Stimulated activated effector memory CD8-positive, alpha-beta T cell treated with anti-CD3 and anti-CD28 coated beads, Interleukin-12 subunit alpha, Interleukin-12 subunit beta, amount 100 ng/mL, for 72 hours (primary cell): ENCODE data around the gene TSPOAP1.

Source experiments
- ATAC-seq: fragments of 150-1000 bp; cut with Tn5 transposase; 2 replicates; pipeline ENCODE4 v1.10.0; 2021
- DNase-seq, 2 donors: peaks; one replicate each; pipeline ENCODE4 v3.0.0; 2021 to 2022; ENCODE audit warnings: low spot score in 2 of 2
- H3K27ac Mint-ChIP-seq: one replicate; pipeline ENCODE4 v1.8.0; 2022; ENCODE audit warnings: mild to moderate bottlenecking, mixed read lengths
- H3K36me3 Mint-ChIP-seq: one replicate; pipeline ENCODE4 v1.8.0; 2022; ENCODE audit warnings: mild to moderate bottlenecking, mixed read lengths
- H3K4me1 Mint-ChIP-seq: one replicate; pipeline ENCODE4 v1.8.0; 2022; ENCODE audit warnings: mixed read lengths
- H3K4me3 Mint-ChIP-seq: one replicate; pipeline ENCODE4 v1.8.0; 2022; ENCODE audit warnings: mild to moderate bottlenecking, mixed read lengths
- H3K9me3 Mint-ChIP-seq: one replicate; pipeline ENCODE4 v1.8.0; 2022; ENCODE audit warnings: mixed read lengths

TSPOAP1 gene

GRCh38 chr17:58311429-58311894 is 17.1 kb downstream of the TSPOAP1 start:
- no peak overlapping the region for H3K27ac Mint-ChIP-seq
- peaks cover 37% of the 10 kb centered on the region for H3K36me3 Mint-ChIP-seq
- ATAC-seq (no peak), DNase-seq (peak in 1 of 2 donors; percentile 40)
- no peaks in the 10 kb centered on the region for H3K9me3 Mint-ChIP-seq
- no peak overlapping the region for H3K4me3 Mint-ChIP-seq
- no peaks in the 10 kb centered on the region for H3K4me1 Mint-ChIP-seq

GRCh38 chr17:58310511-58311428 is 17.8 kb downstream of the TSPOAP1 start:
- ATAC-seq, result no peak

GRCh38 chr17:58309918-58310259 is 18.7 kb downstream of the TSPOAP1 start:
- H3K4me1 Mint-ChIP-seq, result no peaks in the 10 kb centered on the region
- no peak overlapping the region for H3K27ac Mint-ChIP-seq
- no peaks in the 10 kb centered on the region for H3K9me3 Mint-ChIP-seq
- H3K36me3 Mint-ChIP-seq, result peaks cover 29% of the 10 kb centered on the region
- ATAC-seq (no peak), DNase-seq (peak in 1 of 2 donors; percentile 40)
- no peak overlapping the region for H3K4me3 Mint-ChIP-seq

More at GRCh38 chr17:58310511-58311428, 17.8 kb downstream of the TSPOAP1 start:
- Mint-ChIP-seq H3K4me3 (no peak overlapping the region), H3K4me1 (no peaks in the 10 kb centered on the region), H3K27ac (no peak overlapping the region), H3K9me3 (no peaks in the 10 kb centered on the region), H3K36me3 (peaks cover 37% of the 10 kb centered on the region)
- peak in 1 of 2 donors; percentile 43 for DNase-seq

- H3K4me1 Mint-ChIP-seq, result no peaks in the 10 kb centered on the region
- DNase-seq (peak in 1 of 2 donors; percentile 42), ATAC-seq (no peak)
- no peak overlapping the region for H3K4me3 Mint-ChIP-seq
- no peaks in the 10 kb centered on the region for H3K9me3 Mint-ChIP-seq
- peaks cover 23% of the 10 kb centered on the region for H3K36me3 Mint-ChIP-seq
- no peak overlapping the region for H3K27ac Mint-ChIP-seq
Measured at GRCh38 chr17:58308985-58309917, 19.3 kb downstream of the TSPOAP1 start.

GRCh38 chr17:58308173-58308984 is 20.2 kb downstream of the TSPOAP1 start:
- Mint-ChIP-seq H3K27ac (peak overlapping the region; percentile 56), H3K4me3 (no peak overlapping the region), H3K9me3 (no peaks in the 10 kb centered on the region), H3K36me3 (peaks cover 14% of the 10 kb centered on the region), H3K4me1 (no peaks in the 10 kb centered on the region)
- ATAC-seq, result no peak
- peak in 1 of 2 donors; percentile 47 for DNase-seq

- no peak overlapping the region for H3K4me3 Mint-ChIP-seq
- H3K27ac Mint-ChIP-seq, result peak overlapping the region; percentile 56
Measured at GRCh38 chr17:58307468-58308172, 21.0 kb downstream of the TSPOAP1 start.

GRCh38 chr17:58306131-58306951 is 22.3 kb downstream of the TSPOAP1 start:
- peaks cover 14% of the 10 kb centered on the region for H3K36me3 Mint-ChIP-seq
- peak overlapping the region; percentile 56 for H3K27ac Mint-ChIP-seq
- no peak for DNase-seq
- no peak for ATAC-seq
- no peaks in the 10 kb centered on the region for H3K4me1 Mint-ChIP-seq
- H3K4me3 Mint-ChIP-seq, result no peak overlapping the region
- no peaks in the 10 kb centered on the region for H3K9me3 Mint-ChIP-seq

More at GRCh38 chr17:58307468-58308172, 21.0 kb downstream of the TSPOAP1 start:
- ATAC-seq, result no peak
- Mint-ChIP-seq H3K9me3 (no peaks in the 10 kb centered on the region), H3K36me3 (peaks cover 14% of the 10 kb centered on the region), H3K4me1 (no peaks in the 10 kb centered on the region)
- DNase-seq, result peak in 1 of 2 donors; percentile 41

- DNase-seq (no peak), ATAC-seq (no peak)
- H3K4me1 Mint-ChIP-seq, result no peaks in the 10 kb centered on the region
- peaks cover 14% of the 10 kb centered on the region for H3K36me3 Mint-ChIP-seq
- H3K27ac Mint-ChIP-seq, result no peak overlapping the region
- H3K4me3 Mint-ChIP-seq, result no peak overlapping the region
- no peaks in the 10 kb centered on the region for H3K9me3 Mint-ChIP-seq
Measured at GRCh38 chr17:58305626-58306025, 23.0 kb downstream of the TSPOAP1 start.

- H3K4me3 Mint-ChIP-seq, result no peak overlapping the region
- peaks cover 7% of the 10 kb centered on the region for H3K36me3 Mint-ChIP-seq
- no peak for DNase-seq
- ATAC-seq, result no peak
- no peaks in the 10 kb centered on the region for H3K9me3 Mint-ChIP-seq
- peak overlapping the region; percentile 69 for H3K27ac Mint-ChIP-seq
- no peaks in the 10 kb centered on the region for H3K4me1 Mint-ChIP-seq
Measured at GRCh38 chr17:58304750-58305486, 23.7 kb downstream of the TSPOAP1 start.

- Mint-ChIP-seq H3K27ac (peak overlapping the region; percentile 69), H3K4me3 (no peak overlapping the region), H3K4me1 (no peaks in the 10 kb centered on the region), H3K36me3 (peaks cover 6% of the 10 kb centered on the region), H3K9me3 (no peaks in the 10 kb centered on the region)
- DNase-seq, result peak; percentile 48 to 78
- ATAC-seq, result peak; percentile 82
Measured at GRCh38 chr17:58303971-58304749, 24.4 kb downstream of the TSPOAP1 start.

GRCh38 chr17:58302919-58303585 is 25.5 kb downstream of the TSPOAP1 start:
- no peak for ATAC-seq
- Mint-ChIP-seq H3K9me3 (no peaks in the 10 kb centered on the region), H3K27ac (peak overlapping the region; percentile 69), H3K36me3 (peaks cover 3% of the 10 kb centered on the region), H3K4me3 (no peak overlapping the region), H3K4me1 (no peaks in the 10 kb centered on the region)
- DNase-seq, result peak in 1 of 2 donors; percentile 45
